Keratinocyte (primary cell): ENCODE data around the gene CDKL4.

ENCODE experiments used
- CTCF ChIP-seq, 3 experiments: IDR thresholded peaks in 1 of 3; conservative IDR thresholded peaks in 1 of 3; optimal IDR thresholded peaks in 1 of 3; 2 replicates in 2 of 3; 3 replicates in 1 of 3; pipeline versions ENCODE3 to v1.5.1; 2011; ENCODE audit warnings: low read length in 3 of 3, mild to moderate bottlenecking in 3 of 3, moderate library complexity in 2 of 3, control low read depth in 1 of 3, inconsistent platforms in 1 of 3; ENCODE audit not compliant: insufficient read depth in 2 of 3; ENCODE audit errors: extremely low read depth in 1 of 3
- EZH2 ChIP-seq: IDR thresholded peaks from one replicate; pipeline ENCODE4 v1.6.1; 2012; ENCODE audit warnings: inconsistent platforms, mild to moderate bottlenecking, low read length, moderate library complexity

GRCh38 chr2:39176997-39177396 is 66.8 kb downstream of the CDKL4 start:
- TF ChIP-seq CTCF (optimal IDR thresholded peaks at IDR 0.05 in 1 of 3, IDR thresholded peaks at IDR 0.05 in 1 of 3, conservative IDR thresholded peaks at IDR 0.05 in 1 of 3; ENCODE audit: extremely low read depth in 1 of 3, insufficient read depth in 2 of 3, low read length in 3 of 3) (no peak), EZH2 (no peak)
